ENCODE data around the gene RDH12.
"Not testable (repeated sequence)": the region's sequence is repeated elsewhere in the genome, so short reads cannot be mapped to it uniquely, and the experiment has no call there.

Gene RDH12

GRCh38 chr14:67701492-67701891 is at the start of gene RDH12:
TSS of gene RDH12 (plus strand) at chr14:67701886. CDS start at chr14:67722643, 20,757 bp downstream.
- DNase-seq: not testable (repeated sequence)

- no peak for DNase-seq
These were observed 49.5 kb upstream of the RDH12 start for GRCh38 chr14:67652189-67652588.

GRCh38 chr14:67653651-67654280 is 47.9 kb upstream of the RDH12 start:
- no peak for DNase-seq

- DNase-seq: no peak
These were observed 38.1 kb upstream of the RDH12 start for GRCh38 chr14:67663633-67664032.

- no peak for DNase-seq
These were observed 35.8 kb upstream of the RDH12 start for GRCh38 chr14:67665868-67666267.

GRCh38 chr14:67666750-67667449 is 34.8 kb upstream of the RDH12 start:
- peak; percentile 66 for DNase-seq

GRCh38 chr14:67668559-67668958 is 33.1 kb upstream of the RDH12 start:
- DNase-seq: peak; percentile 40

- DNase-seq: no peak
These were observed 28.2 kb upstream of the RDH12 start for GRCh38 chr14:67673451-67673850.

GRCh38 chr14:67674139-67674479 is 27.6 kb upstream of the RDH12 start:
- peak; percentile 54 for DNase-seq

GRCh38 chr14:67674480-67675218 is 27.0 kb upstream of the RDH12 start, which contains the start of gene VTI1B:
TSS of gene VTI1B (minus strand) at chr14:67674632. CDS start at chr14:67674489, 143 bp downstream.
- DNase-seq: peak; percentile 81

- no peak for DNase-seq
These were observed 26.5 kb upstream of the RDH12 start for GRCh38 chr14:67675219-67675582.

- DNase-seq: no peak
These were observed 22.7 kb upstream of the RDH12 start for GRCh38 chr14:67679006-67679405.

- DNase-seq: no peak
These were observed 21.5 kb upstream of the RDH12 start for GRCh38 chr14:67680121-67680602.

- no peak for DNase-seq
These were observed 20.7 kb upstream of the RDH12 start for GRCh38 chr14:67680941-67681340.

GRCh38 chr14:67683842-67684241 is 17.8 kb upstream of the RDH12 start:
- no peak for DNase-seq

GRCh38 chr14:67690011-67690410 is 11.7 kb upstream of the RDH12 start:
- DNase-seq: no peak

- peak; percentile 76 for DNase-seq
These were observed 6.8 kb upstream of the RDH12 start for GRCh38 chr14:67694791-67695393.

GRCh38 chr14:67695394-67695949 is 6.2 kb upstream of the RDH12 start, which contains the start of gene RDH11:
TSS of gene RDH11 (minus strand) at chr14:67695764. CDS start at chr14:67695703, 61 bp downstream.
- DNase-seq: peak; percentile 89

- DNase-seq: no peak
These were observed 4.7 kb upstream of the RDH12 start for GRCh38 chr14:67697006-67697405.

GRCh38 chr14:67698179-67698578 is 3.5 kb upstream of the RDH12 start:
- no peak for DNase-seq

GRCh38 chr14:67703997-67704396 is 2.3 kb downstream of the RDH12 start:
- no peak for DNase-seq

GRCh38 chr14:67704484-67705089 is 2.9 kb downstream of the RDH12 start:
- DNase-seq: peak; percentile 66

Measured in CD4-positive, alpha-beta T cell treated with Interleukin-12 subunit alpha and Interleukin-12 subunit beta, for 1 hour (primary cell).